Tibial artery (tissue), 4 donors: Measurements from ENCODE around the gene RGS1.
A peak's percentile ranks its signal among the peaks of the same experiment; 100 is the strongest.

ENCODE experiments used
- DNase-seq, 2 donors: peaks; one replicate each; pipeline ENCODE4 v3.0.0-alpha.2; 2019
- H3K27ac ChIP-seq, 2 donors: fragments of 200-600 bp; sonication (generic) in 1 of 2; 1 replicate in 1 of 2; 2 replicates in 1 of 2; pipeline ENCODE4 v1.5.1; 2018 to 2019; ENCODE audit warnings: mild to moderate bottlenecking in 1 of 2
- H3K27me3 ChIP-seq, 2 donors: fragments of 200-600 bp; sonication (generic) in 1 of 2; one replicate each; pipeline versions ENCODE4 v1.5.1 to v1.6.0; 2016 to 2019
- H3K36me3 ChIP-seq, 3 donors: fragments of 200-600 bp; sonication (generic) in 2 of 3; one replicate each; pipeline ENCODE4 v1.5.1; 2016 to 2019; ENCODE audit warnings: mild to moderate bottlenecking in 2 of 3
- H3K4me1 ChIP-seq, 4 donors: fragments of 200-600 bp; sonication (generic) in 2 of 4; 1 replicate in 3 of 4; 2 replicates in 1 of 4; pipeline ENCODE4 v1.5.1; 2016 to 2019
- H3K4me3 ChIP-seq, 2 donors: fragments of 200-600 bp; sonication (generic) in 1 of 2; 1 replicate in 1 of 2; 2 replicates in 1 of 2; pipeline ENCODE4 v1.5.1; 2018 to 2019; ENCODE audit warnings: mild to moderate bottlenecking in 2 of 2
- H3K9me3 ChIP-seq, 3 donors: fragments of 200-600 bp; sonication (generic) in 1 of 3; one replicate each; pipeline ENCODE4 v1.5.1; 2016 to 2019
- CTCF ChIP-seq, 2 experiments: fragments of 200-600 bp in 1 of 2; fragments of 450-650 bp in 1 of 2; IDR thresholded peaks; one replicate each; pipeline ENCODE4 v1.5.1; 2017 to 2019; ENCODE audit warnings: antibody characterized with exemption in 2 of 2, mild to moderate bottlenecking in 1 of 2, moderate library complexity in 1 of 2
- intact Hi-C: fragments of 100-400 bp; cut with DNase I; formaldehyde crosslinking; loops from one replicate; pipeline ENCODE4 v1.15.0; 2023; ENCODE audit warnings: low total_unique reads

The RGS1 gene

GRCh38 chr1:192555399-192555798, 20.2 kb upstream of the RGS1 start:
- intact Hi-C loops, result no loop called here
- no peaks in the 10 kb centered on the region for H3K9me3 ChIP-seq
- DNase-seq, result no peak
- no peaks in the 10 kb centered on the region for H3K27me3 ChIP-seq
- no peak overlapping the region for H3K4me3 ChIP-seq
- peaks cover 0 to 47% (median 12%) of the 10 kb centered on the region in 4 donors for H3K4me1 ChIP-seq
- H3K27ac ChIP-seq, result peak overlapping the region; percentile 3 to 20
- no peaks in the 10 kb centered on the region for H3K36me3 ChIP-seq
- no peak for TF ChIP-seq CTCF (IDR thresholded peaks at IDR 0.05)

DNA sequence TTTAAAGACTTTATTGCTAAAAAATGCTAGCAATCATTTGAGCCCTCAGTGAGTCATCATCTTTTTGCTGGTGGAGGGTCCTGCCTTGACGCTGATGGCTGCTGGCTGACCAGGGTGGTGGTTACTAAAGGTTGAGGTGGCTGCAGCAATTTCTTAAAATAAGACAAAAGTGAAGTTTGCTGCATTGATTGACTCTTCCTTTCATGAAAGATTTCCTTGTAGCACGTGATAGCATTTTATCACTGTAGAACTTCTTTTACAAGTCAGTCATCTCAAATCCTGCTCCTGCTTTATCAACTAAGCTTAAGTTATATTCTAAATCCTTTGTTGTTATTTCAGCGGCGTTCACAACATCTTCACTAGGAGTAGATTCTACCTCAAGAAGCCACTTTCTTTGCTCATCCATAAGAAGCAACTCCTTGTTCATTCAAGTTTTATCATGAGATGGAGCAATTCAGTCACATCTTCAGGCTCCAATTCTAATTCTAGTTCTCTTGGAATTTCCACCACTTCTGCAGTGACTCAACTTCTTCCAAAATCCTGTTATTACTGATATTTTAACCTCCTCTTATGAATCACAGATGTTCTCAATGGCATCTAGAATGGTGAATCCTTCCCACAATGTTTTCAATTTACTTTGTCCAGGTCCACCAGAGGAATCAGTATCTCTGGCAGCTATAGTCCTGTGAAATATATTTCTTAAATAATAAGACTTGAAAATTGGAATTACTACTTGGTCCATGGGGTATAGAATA, 17.6 kb upstream of the RGS1 start:
- Histone ChIP-seq H3K27ac (peak overlapping the region; percentile 79 to 81), H3K36me3 (no peaks in the 10 kb centered on the region), H3K9me3 (no peaks in the 10 kb centered on the region), H3K4me3 (no peak overlapping the region), H3K4me1 (peaks cover 0 to 42% (median 12%) of the 10 kb centered on the region in 4 donors), H3K27me3 (no peaks in the 10 kb centered on the region)
- intact Hi-C loops, result no loop called here
- DNase-seq, result no peak
- TF ChIP-seq CTCF (IDR thresholded peaks at IDR 0.05), result no peak

- H3K4me3 ChIP-seq, result no peak overlapping the region
- H3K9me3 ChIP-seq, result no peaks in the 10 kb centered on the region
- no peaks in the 10 kb centered on the region for H3K36me3 ChIP-seq
- TF ChIP-seq CTCF (IDR thresholded peaks at IDR 0.05), result no peak
- no peaks in the 10 kb centered on the region for H3K27me3 ChIP-seq
- intact Hi-C loops, result no loop called here
- DNase-seq, result peak; percentile 33 to 61
- peak overlapping the region; percentile 79 to 81 for H3K27ac ChIP-seq
- H3K4me1 ChIP-seq, result peaks cover 0 to 51% (median 12%) of the 10 kb centered on the region in 4 donors
These were observed 16.2 kb upstream of the RGS1 start for GRCh38 chr1:192559115-192560006.

DNA sequence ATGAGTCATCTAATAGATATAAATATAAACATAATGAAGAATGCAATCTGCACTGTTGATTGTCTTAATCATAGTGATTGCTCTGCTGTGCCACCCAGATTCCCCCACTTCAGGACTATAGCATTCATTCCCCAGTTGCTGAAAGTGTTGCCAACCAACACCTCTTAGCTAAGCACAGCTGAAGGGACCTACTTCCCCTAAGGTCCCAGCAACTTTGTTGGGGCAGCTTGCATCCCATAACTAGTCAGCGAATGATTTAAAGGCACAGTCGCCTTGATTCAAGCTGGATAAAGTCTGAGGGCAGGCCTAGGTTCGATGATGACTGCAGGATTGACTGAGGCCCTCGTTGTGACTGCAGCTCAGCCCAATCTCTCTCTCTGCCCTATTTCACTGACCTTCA, 14.3 kb upstream of the RGS1 start:
- no peak for DNase-seq
- intact Hi-C loops, result no loop called here
- no peaks in the 10 kb centered on the region for H3K27me3 ChIP-seq
- TF ChIP-seq CTCF (IDR thresholded peaks at IDR 0.05), result no peak
- no peak overlapping the region for H3K27ac ChIP-seq
- H3K4me3 ChIP-seq, result no peak overlapping the region
- peaks cover 0 to 45% (median 12%) of the 10 kb centered on the region in 4 donors for H3K4me1 ChIP-seq
- no peaks in the 10 kb centered on the region for H3K9me3 ChIP-seq
- H3K36me3 ChIP-seq, result no peaks in the 10 kb centered on the region

- DNase-seq, result no peak
- TF ChIP-seq CTCF (IDR thresholded peaks at IDR 0.05), result no peak
- H3K27me3 ChIP-seq, result no peaks in the 10 kb centered on the region
- H3K27ac ChIP-seq, result no peak overlapping the region
- no peaks in the 10 kb centered on the region for H3K36me3 ChIP-seq
- intact Hi-C loops, result no loop called here
- peaks cover 0 to 32% (median 11%) of the 10 kb centered on the region in 4 donors for H3K4me1 ChIP-seq
- H3K4me3 ChIP-seq, result no peak overlapping the region
- H3K9me3 ChIP-seq, result no peaks in the 10 kb centered on the region
These were observed 12.4 kb upstream of the RGS1 start for GRCh38 chr1:192563129-192563528.
